ENCODE results near the gene HGS. TPM values are rescaled to one million over a fixed set of nuclear protein-coding genes. Genes with fewer than 3 reads are reported as not detected.

HGS gene
- total and polyA plus RNA-seq, 2 of the 13 experiments (the other 11 are each of a cell fraction or from before 2014, with no cell fraction given): 73.3 to 78.1 TPM

DNA sequence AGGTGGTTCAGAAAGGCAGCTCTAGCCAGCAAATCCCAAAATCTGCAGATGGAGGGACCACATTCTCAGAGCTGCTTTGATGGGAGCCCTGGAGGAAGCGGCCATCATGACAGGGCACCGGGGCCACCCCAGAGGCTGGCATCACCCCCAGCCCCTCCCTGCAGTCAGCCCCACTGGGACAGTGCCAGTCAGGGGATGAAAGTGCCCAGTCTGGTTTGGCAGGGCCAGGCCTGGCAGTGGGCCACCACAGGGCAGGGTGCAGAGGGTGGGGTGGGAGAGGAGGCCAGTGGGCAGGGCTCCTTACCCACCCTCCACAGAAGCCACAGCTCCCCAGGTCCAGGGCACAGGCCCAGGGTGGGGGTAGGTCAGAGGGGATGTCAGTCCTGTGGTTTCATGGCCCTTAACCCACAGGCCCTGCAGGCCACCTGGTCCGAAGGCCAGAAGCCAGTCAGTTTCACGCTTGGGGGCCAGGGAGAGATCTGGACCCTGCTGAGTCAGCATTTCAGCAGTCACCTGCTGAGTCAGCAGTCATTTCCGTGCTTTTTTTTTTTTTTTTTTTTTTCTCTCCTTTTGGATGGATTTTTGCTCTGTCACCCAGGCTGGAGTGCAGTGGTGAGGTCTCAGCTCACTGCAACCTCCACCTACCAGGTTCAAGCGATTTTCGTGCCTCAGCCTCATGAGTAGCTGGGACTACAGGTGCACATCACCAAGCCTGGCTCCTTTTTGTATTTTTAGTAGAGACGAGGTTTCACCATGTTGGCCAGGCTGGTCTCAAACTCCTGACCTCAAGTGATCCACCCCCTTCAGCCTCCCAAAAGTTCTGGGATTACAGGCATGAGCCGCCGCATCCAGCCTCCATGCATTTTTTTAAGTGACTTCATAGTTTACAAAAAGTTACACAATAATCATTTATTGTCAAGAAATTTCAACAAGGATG lies 38.6 kb downstream of the HGS start (continued):
- TF ChIP-seq, protein P1, sequence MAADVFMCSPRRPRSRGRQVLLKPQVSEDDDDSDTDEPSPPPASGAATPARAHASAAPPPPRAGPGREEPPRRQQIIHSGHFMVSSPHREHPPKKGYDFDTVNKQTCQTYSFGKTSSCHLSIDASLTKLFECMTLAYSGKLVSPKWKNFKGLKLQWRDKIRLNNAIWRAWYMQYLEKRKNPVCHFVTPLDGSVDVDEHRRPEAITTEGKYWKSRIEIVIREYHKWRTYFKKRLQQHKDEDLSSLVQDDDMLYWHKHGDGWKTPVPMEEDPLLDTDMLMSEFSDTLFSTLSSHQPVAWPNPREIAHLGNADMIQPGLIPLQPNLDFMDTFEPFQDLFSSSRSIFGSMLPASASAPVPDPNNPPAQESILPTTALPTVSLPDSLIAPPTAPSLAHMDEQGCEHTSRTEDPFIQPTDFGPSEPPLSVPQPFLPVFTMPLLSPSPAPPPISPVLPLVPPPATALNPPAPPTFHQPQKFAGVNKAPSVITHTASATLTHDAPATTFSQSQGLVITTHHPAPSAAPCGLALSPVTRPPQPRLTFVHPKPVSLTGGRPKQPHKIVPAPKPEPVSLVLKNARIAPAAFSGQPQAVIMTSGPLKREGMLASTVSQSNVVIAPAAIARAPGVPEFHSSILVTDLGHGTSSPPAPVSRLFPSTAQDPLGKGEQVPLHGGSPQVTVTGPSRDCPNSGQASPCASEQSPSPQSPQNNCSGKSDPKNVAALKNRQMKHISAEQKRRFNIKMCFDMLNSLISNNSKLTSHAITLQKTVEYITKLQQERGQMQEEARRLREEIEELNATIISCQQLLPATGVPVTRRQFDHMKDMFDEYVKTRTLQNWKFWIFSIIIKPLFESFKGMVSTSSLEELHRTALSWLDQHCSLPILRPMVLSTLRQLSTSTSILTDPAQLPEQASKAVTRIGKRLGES (CRISPR knock-in tag; IDR thresholded peaks at IDR 0.05; ENCODE audit: borderline replicate concordance): no peak
- TF ChIP-seq FOXO1 (CRISPR knock-in tag; IDR thresholded peaks at IDR 0.05) (no peak), AGO1 (IDR thresholded peaks at IDR 0.05; ENCODE audit: low read depth, low read length, poor library complexity, severe bottlenecking) (peak; percentile 91), ZNF749 (CRISPR knock-in tag; IDR thresholded peaks at IDR 0.05; ENCODE audit: borderline replicate concordance) (peak; percentile 69; the same call in 1 of the 2 replicates), ZBTB7A (CRISPR knock-in tag; IDR thresholded peaks at IDR 0.05) (0 out of 2 replicates have a peak, but pooled peaks have one; percentile 30), ZNF33A (CRISPR knock-in tag; IDR thresholded peaks at IDR 0.05; ENCODE audit: borderline replicate concordance) (no peak), NFIC (IDR thresholded peaks at IDR 0.05; ENCODE audit: low read length) (no peak), KDM2A (CRISPR knock-in tag; IDR thresholded peaks at IDR 0.05; ENCODE audit: borderline replicate concordance, low read depth) (peak; percentile 69), IKZF4 (CRISPR knock-in tag; IDR thresholded peaks at IDR 0.05; ENCODE audit: borderline replicate concordance, low read depth, not compliant biosample characterization) (peak; percentile 69)
- TF ChIP-seq, protein P2, sequence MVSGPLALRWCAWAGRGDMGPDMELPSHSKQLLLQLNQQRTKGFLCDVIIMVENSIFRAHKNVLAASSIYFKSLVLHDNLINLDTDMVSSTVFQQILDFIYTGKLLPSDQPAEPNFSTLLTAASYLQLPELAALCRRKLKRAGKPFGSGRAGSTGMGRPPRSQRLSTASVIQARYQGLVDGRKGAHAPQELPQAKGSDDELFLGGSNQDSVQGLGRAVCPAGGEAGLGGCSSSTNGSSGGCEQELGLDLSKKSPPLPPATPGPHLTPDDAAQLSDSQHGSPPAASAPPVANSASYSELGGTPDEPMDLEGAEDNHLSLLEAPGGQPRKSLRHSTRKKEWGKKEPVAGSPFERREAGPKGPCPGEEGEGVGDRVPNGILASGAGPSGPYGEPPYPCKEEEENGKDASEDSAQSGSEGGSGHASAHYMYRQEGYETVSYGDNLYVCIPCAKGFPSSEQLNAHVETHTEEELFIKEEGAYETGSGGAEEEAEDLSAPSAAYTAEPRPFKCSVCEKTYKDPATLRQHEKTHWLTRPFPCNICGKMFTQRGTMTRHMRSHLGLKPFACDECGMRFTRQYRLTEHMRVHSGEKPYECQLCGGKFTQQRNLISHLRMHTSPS (CRISPR knock-in tag; IDR thresholded peaks at IDR 0.05; ENCODE audit: low read depth): peak; percentile 64; the same call in 1 of the 2 replicates
- TF ChIP-seq, protein P3, sequence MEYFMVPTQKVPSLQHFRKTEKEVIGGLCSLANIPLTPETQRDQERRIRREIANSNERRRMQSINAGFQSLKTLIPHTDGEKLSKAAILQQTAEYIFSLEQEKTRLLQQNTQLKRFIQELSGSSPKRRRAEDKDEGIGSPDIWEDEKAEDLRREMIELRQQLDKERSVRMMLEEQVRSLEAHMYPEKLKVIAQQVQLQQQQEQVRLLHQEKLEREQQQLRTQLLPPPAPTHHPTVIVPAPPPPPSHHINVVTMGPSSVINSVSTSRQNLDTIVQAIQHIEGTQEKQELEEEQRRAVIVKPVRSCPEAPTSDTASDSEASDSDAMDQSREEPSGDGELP (IDR thresholded peaks at IDR 0.05; ENCODE audit: borderline replicate concordance, low read depth): 0 out of 2 replicates have a peak, but pooled peaks have one; percentile 11
- TF ChIP-seq, protein P4, sequence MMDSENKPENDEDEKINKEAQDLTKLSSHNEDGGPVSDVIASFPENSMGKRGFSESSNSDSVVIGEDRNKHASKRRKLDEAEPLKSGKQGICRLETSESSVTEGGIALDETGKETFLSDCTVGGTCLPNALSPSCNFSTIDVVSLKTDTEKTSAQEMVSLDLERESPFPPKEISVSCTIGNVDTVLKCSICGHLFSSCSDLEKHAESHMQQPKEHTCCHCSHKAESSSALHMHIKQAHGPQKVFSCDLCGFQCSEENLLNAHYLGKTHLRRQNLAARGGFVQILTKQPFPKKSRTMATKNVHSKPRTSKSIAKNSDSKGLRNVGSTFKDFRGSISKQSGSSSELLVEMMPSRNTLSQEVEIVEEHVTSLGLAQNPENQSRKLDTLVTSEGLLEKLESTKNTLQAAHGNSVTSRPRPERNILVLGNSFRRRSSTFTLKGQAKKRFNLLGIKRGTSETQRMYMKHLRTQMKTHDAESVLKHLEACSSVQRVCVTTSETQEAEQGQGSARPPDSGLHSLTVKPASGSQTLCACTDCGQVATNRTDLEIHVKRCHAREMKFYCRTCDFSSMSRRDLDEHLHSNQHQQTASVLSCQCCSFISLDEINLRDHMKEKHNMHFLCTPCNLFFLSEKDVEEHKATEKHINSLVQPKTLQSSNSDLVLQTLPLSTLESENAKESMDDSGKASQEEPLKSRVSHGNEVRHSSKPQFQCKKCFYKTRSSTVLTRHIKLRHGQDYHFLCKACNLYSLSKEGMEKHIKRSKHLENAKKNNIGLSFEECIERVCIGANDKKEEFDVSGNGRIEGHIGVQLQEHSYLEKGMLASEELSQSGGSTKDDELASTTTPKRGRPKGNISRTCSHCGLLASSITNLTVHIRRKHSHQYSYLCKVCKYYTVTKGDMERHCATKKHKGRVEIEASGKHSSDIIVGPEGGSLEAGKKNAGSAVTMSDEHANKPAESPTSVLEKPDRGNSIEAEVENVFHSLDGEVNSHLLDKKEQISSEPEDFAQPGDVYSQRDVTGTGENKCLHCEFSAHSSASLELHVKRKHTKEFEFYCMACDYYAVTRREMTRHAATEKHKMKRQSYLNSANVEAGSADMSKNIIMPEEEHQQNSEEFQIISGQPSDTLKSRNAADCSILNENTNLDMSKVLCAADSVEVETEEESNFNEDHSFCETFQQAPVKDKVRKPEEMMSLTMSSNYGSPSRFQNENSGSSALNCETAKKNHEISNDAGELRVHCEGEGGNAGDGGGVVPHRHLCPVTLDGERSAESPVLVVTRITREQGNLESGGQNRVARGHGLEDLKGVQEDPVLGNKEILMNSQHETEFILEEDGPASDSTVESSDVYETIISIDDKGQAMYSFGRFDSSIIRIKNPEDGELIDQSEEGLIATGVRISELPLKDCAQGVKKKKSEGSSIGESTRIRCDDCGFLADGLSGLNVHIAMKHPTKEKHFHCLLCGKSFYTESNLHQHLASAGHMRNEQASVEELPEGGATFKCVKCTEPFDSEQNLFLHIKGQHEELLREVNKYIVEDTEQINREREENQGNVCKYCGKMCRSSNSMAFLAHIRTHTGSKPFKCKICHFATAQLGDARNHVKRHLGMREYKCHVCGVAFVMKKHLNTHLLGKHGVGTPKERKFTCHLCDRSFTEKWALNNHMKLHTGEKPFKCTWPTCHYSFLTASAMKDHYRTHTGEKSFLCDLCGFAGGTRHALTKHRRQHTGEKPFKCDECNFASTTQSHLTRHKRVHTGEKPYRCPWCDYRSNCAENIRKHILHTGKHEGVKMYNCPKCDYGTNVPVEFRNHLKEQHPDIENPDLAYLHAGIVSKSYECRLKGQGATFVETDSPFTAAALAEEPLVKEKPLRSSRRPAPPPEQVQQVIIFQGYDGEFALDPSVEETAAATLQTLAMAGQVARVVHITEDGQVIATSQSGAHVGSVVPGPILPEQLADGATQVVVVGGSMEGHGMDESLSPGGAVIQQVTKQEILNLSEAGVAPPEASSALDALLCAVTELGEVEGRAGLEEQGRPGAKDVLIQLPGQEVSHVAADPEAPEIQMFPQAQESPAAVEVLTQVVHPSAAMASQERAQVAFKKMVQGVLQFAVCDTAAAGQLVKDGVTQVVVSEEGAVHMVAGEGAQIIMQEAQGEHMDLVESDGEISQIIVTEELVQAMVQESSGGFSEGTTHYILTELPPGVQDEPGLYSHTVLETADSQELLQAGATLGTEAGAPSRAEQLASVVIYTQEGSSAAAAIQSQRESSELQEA (CRISPR knock-in tag; IDR thresholded peaks at IDR 0.05; ENCODE audit: not compliant biosample characterization): peak; percentile 53
